ENCODE measurements around the gene CD47.

GRCh38 chr3:108073764-108074431 lies 16.9 kb downstream of the CD47 start:
- TF ChIP-seq, protein P1, sequence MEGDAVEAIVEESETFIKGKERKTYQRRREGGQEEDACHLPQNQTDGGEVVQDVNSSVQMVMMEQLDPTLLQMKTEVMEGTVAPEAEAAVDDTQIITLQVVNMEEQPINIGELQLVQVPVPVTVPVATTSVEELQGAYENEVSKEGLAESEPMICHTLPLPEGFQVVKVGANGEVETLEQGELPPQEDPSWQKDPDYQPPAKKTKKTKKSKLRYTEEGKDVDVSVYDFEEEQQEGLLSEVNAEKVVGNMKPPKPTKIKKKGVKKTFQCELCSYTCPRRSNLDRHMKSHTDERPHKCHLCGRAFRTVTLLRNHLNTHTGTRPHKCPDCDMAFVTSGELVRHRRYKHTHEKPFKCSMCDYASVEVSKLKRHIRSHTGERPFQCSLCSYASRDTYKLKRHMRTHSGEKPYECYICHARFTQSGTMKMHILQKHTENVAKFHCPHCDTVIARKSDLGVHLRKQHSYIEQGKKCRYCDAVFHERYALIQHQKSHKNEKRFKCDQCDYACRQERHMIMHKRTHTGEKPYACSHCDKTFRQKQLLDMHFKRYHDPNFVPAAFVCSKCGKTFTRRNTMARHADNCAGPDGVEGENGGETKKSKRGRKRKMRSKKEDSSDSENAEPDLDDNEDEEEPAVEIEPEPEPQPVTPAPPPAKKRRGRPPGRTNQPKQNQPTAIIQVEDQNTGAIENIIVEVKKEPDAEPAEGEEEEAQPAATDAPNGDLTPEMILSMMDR (IDR thresholded peaks at IDR 0.05) = no peak
- no peak for TF ChIP-seq EZH2 (IDR thresholded peaks at IDR 0.05)
